H1 (cell line): Measurements from ENCODE around the gene AFAP1L2. TPM values are rescaled to one million over a fixed set of nuclear protein-coding genes. Genes with fewer than 3 reads are reported as not detected.

Experiments
- CTCF ChIA-PET: fragments of 300-600 bp; sonication (Branson Sonifier 250); formaldehyde crosslinking; loops from one replicate; lab custom pipeline; 2021; ENCODE audit not compliant: partially characterized antibody; lab: Charles Lee
- POLR2A ChIA-PET: fragments of 300-600 bp; sonication (Branson Sonifier 250); formaldehyde crosslinking; loops from one replicate; lab custom pipeline; 2021; ENCODE audit warnings: inconsistent platforms; ENCODE audit not compliant: partially characterized antibody; lab: Charles Lee
- DNase-seq, 2 experiments: peaks; one replicate each; pipeline versions ENCODE4 v3.0.0 to v3.0.0-alpha.2; 2010 to 2022; ENCODE audit warnings: low spot score in 2 of 2, low read depth in 1 of 2, mixed read lengths in 1 of 2
- FAIRE-seq: peaks from 2 replicates; lab custom pipeline; 2011; peaks lifted over from hg19 to GRCh38; lab: Jason Lieb, UNC
- H2AFZ ChIP-seq: 2 replicates; pipeline ENCODE4 v1.8.1; 2012; ENCODE audit warnings: low read length, inconsistent platforms
- H2AK5ac ChIP-seq: 2 replicates; pipeline ENCODE4 v1.6.1; 2013; ENCODE audit warnings: low read depth, low read length
- H2BK120ac ChIP-seq: replicated peaks from 2 replicates; pipeline ENCODE3; 2013; ENCODE audit warnings: low read depth, low read length, inconsistent platforms
- H2BK12ac ChIP-seq: 2 replicates; pipeline ENCODE4 v1.6.1; 2013; ENCODE audit warnings: low read depth, low read length
- H2BK15ac ChIP-seq: 2 replicates; pipeline ENCODE4 v1.6.1; 2013; ENCODE audit warnings: low read length
- H2BK20ac ChIP-seq: 2 replicates; pipeline ENCODE4 v1.6.1; 2013; ENCODE audit warnings: low read length
- H2BK5ac ChIP-seq: 2 replicates; pipeline ENCODE4 v1.6.1; 2013; ENCODE audit warnings: low read depth, low read length
- H3K14ac ChIP-seq: 2 replicates; pipeline ENCODE4 v1.6.1; 2013; ENCODE audit warnings: inconsistent platforms; ENCODE audit not compliant: insufficient read length
- H3K18ac ChIP-seq: 2 replicates; pipeline ENCODE4 v1.6.1; 2013; ENCODE audit warnings: low read length; ENCODE audit errors: extremely low read depth
- H3K23ac ChIP-seq: 2 replicates; pipeline ENCODE4 v1.6.1; 2013; ENCODE audit warnings: inconsistent platforms; ENCODE audit not compliant: insufficient read length
- H3K23me2 ChIP-seq: 2 replicates; pipeline ENCODE4 v1.6.1; 2013; ENCODE audit warnings: low read depth, low read length
- H3K27ac ChIP-seq: 2 replicates; pipeline ENCODE4 v1.6.1; 2011; ENCODE audit warnings: low read depth, low read length, inconsistent platforms
- H3K27me3 ChIP-seq, 4 experiments: replicated peaks in 1 of 4; 1 replicate in 1 of 4; 2 replicates in 3 of 4; pipeline versions ENCODE4 v1.6.1 to v1.8.1; 2011 to 2013; ENCODE audit warnings: low read length in 3 of 4, mild to moderate bottlenecking in 3 of 4, inconsistent platforms in 2 of 4, mixed read lengths in 2 of 4, moderate library complexity in 1 of 4; ENCODE audit not compliant: control insufficient read depth in 3 of 4, insufficient read depth in 3 of 4; ENCODE audit errors: extremely low read depth in 1 of 4
- H3K36me3 ChIP-seq, 4 experiments: 2 replicates each; pipeline versions ENCODE4 v1.6.1 to v1.8.1; 2011 to 2013; ENCODE audit warnings: mild to moderate bottlenecking in 4 of 4, low read length in 3 of 4, moderate library complexity in 2 of 4, control low read depth in 1 of 4, inconsistent platforms in 1 of 4; ENCODE audit not compliant: insufficient read depth in 4 of 4, control insufficient read depth in 2 of 4
- H3K4ac ChIP-seq: replicated peaks from 2 replicates; pipeline ENCODE3; 2013; ENCODE audit warnings: low read length, low read depth, mixed read lengths, inconsistent platforms; ENCODE audit not compliant: insufficient read length
- H3K4me1 ChIP-seq, 4 experiments: replicated peaks in 1 of 4; 1 replicate in 1 of 4; 2 replicates in 3 of 4; pipeline versions ENCODE4 v1.6.1 to v1.8.1; 2011 to 2013; ENCODE audit warnings: low read length in 3 of 4, inconsistent platforms in 2 of 4, mixed read lengths in 1 of 4; ENCODE audit not compliant: insufficient read depth in 4 of 4, control insufficient read depth in 3 of 4
- H3K4me2 ChIP-seq, 2 experiments: 2 replicates each; pipeline versions ENCODE4 v1.6.1 to v1.8.1; 2011 to 2013; ENCODE audit warnings: low read depth in 2 of 2, low read length in 2 of 2, control low read depth in 1 of 2, inconsistent platforms in 1 of 2, mild to moderate bottlenecking in 1 of 2; ENCODE audit not compliant: insufficient read depth in 1 of 2
- H3K4me3 ChIP-seq, 4 experiments: fragments of 200-600, 300-600 bp in 1 of 4; sonication (generic), shearing (Covaris generic), sonication (Bioruptor Twin) in 1 of 4; 2 replicates each; pipeline versions ENCODE4 v1.5.1 to v1.8.1; 2011 to 2016; ENCODE audit warnings: low read length in 4 of 4, low read depth in 3 of 4, control low read depth in 2 of 4, inconsistent platforms in 2 of 4, mild to moderate bottlenecking in 2 of 4, mixed read lengths in 1 of 4, moderate library complexity in 1 of 4; ENCODE audit not compliant: insufficient read depth in 2 of 4; ENCODE audit errors: extremely low read depth in 1 of 4
- H3K56ac ChIP-seq: replicated peaks from 2 replicates; pipeline ENCODE3; 2013; ENCODE audit warnings: low read depth, mild to moderate bottlenecking, mixed read lengths, low read length, inconsistent platforms; ENCODE audit not compliant: insufficient read length
- H3K79me1 ChIP-seq: 2 replicates; pipeline ENCODE4 v1.6.1; 2013; ENCODE audit warnings: low read depth, low read length, control low read depth
- H3K79me2 ChIP-seq, 2 experiments: 2 replicates each; pipeline versions ENCODE4 v1.6.1 to v1.8.1; 2012 to 2013; ENCODE audit warnings: low read length in 2 of 2, mild to moderate bottlenecking in 2 of 2, inconsistent platforms in 1 of 2; ENCODE audit not compliant: insufficient read depth in 2 of 2, control insufficient read depth in 1 of 2
- H3K9ac ChIP-seq, 4 experiments: replicated peaks in 1 of 4; 1 replicate in 1 of 4; 2 replicates in 3 of 4; pipeline versions ENCODE4 v1.6.1 to v1.8.1; 2011 to 2013; ENCODE audit warnings: low read depth in 3 of 4, low read length in 3 of 4, control low read depth in 2 of 4, mild to moderate bottlenecking in 2 of 4, moderate library complexity in 2 of 4, inconsistent platforms in 1 of 4; ENCODE audit errors: extremely low read depth in 1 of 4
- H3K9me3 ChIP-seq, 2 experiments: 2 replicates each; pipeline versions ENCODE4 v1.6.1 to v1.8.1; 2012 to 2013; ENCODE audit warnings: mild to moderate bottlenecking in 2 of 2, moderate library complexity in 2 of 2, control low read depth in 1 of 2, inconsistent platforms in 1 of 2, low read depth in 1 of 2, low read length in 1 of 2, mixed read lengths in 1 of 2; ENCODE audit not compliant: insufficient read depth in 2 of 2
- H4K20me1 ChIP-seq, 2 experiments: replicated peaks in 1 of 2; 2 replicates each; pipeline versions ENCODE3 to v1.8.1; 2011 to 2013; ENCODE audit warnings: inconsistent platforms in 2 of 2, low read length in 2 of 2, mild to moderate bottlenecking in 1 of 2; ENCODE audit not compliant: insufficient read depth in 2 of 2, control insufficient read depth in 1 of 2
- H4K5ac ChIP-seq: 2 replicates; pipeline ENCODE4 v1.6.1; 2013; ENCODE audit warnings: low read length, low read depth, mixed read lengths, inconsistent platforms; ENCODE audit not compliant: insufficient read length
- H4K8ac ChIP-seq: 2 replicates; pipeline ENCODE4 v1.8.0; 2013; ENCODE audit warnings: mild to moderate bottlenecking, moderate library complexity, low read length, inconsistent platforms; ENCODE audit not compliant: insufficient read depth; ENCODE audit errors: extremely low read depth
- H4K91ac ChIP-seq: replicated peaks from 2 replicates; pipeline ENCODE3; 2013; ENCODE audit warnings: low read length, mixed read lengths, inconsistent platforms; ENCODE audit not compliant: insufficient read length
- POU5F1 ChIP-seq: IDR thresholded peaks from 2 replicates; pipeline ENCODE4 v1.6.1; 2011; ENCODE audit warnings: low read depth, mild to moderate bottlenecking, low read length, moderate library complexity
- SIN3A ChIP-seq, 2 experiments: IDR thresholded peaks in 1 of 2; conservative IDR thresholded peaks in 1 of 2; 2 replicates each; pipeline ENCODE4 v1.6.1; 2011 to 2012; ENCODE audit warnings: low read length in 2 of 2, improper control_type of control experiment in 1 of 2, low read depth in 1 of 2, mild to moderate bottlenecking in 1 of 2
- SIRT6 ChIP-seq: IDR thresholded peaks from one replicate; pipeline ENCODE4 v1.7.1; 2012; ENCODE audit warnings: low read length, inconsistent platforms
- TBP ChIP-seq: IDR thresholded peaks from 2 replicates; pipeline ENCODE4 v1.6.1; 2011; ENCODE audit warnings: low read depth, low read length, improper control_type of control experiment
- WGBS, 2 experiments: shearing (Covaris generic) in 1 of 2; methylation state at CpG; one replicate each; pipeline versions ENCODE4 v1.1.6 to v1.1.7; 2013 to 2015; ENCODE audit warnings: low lambda C conversion rate in 2 of 2, mixed read lengths in 2 of 2, inconsistent platforms in 1 of 2, low coverage in 1 of 2, missing lambda C conversion rate in 1 of 2; ENCODE audit not compliant: insufficient replicate concordance in 2 of 2, insufficient coverage in 1 of 2, insufficient read length in 1 of 2; ENCODE audit errors: extremely low coverage in 1 of 2, missing lambda C conversion rate in 1 of 2; 5-methylcytosine and 5-hydroxymethylcytosine counted together
- polyA plus RNA-seq, 7 experiments: library from polyadenylated mRNA; depleted of rRNA in 3 of 7; stranded (reverse) in 5 of 7; unstranded in 2 of 7; fragments of >200 nt in 5 of 7; fragments of 200-250 nt in 2 of 7; gene quantifications; 1 replicate in 5 of 7; 2 replicates in 1 of 7; 4 replicates in 1 of 7; pipeline versions ENCODE4 v1.2.1 to v1.2.3, GENCODE V29; 2011 to 2013; ENCODE audit warnings: missing spikeins in 2 of 7, mixed read lengths in 2 of 7
- total RNA-seq: library from RNA; stranded (reverse); fragmentation: NEBNext Ultra II Directional; extraction: Animal tissue kit (Norgen Biotek cat#: 25700); gene quantifications from 2 replicates; pipeline ENCODE4 v1.2.1, GENCODE V29; 2021

Gene AFAP1L2
- total and polyA plus RNA-seq, 2 of the 8 experiments (the other 6 are each of a cell fraction or from before 2014, with no cell fraction given) = 3.9 to 6.4 TPM

- no peaks in the 10 kb centered on the region for H3K36me3 ChIP-seq
- H2BK120ac ChIP-seq = no peak overlapping the region
- H4K91ac ChIP-seq = no peak overlapping the region
- ChIA-PET CTCF (interaction anchor here (1.0 to 1.9 kb wide), 3 partner anchors 10 to 461 kb away, joined by 3 to 7 read pairs (median 4); no protein-coding TSS in a partner anchor), POLR2A (no interaction called here)
- no peak overlapping the region for H3K27ac ChIP-seq
- H2BK15ac ChIP-seq = no peak overlapping the region
- no peak overlapping the region for H4K5ac ChIP-seq
- H2BK5ac ChIP-seq = no peak overlapping the region
- no peak for TF ChIP-seq POU5F1
- no peak for TF ChIP-seq SIRT6
- TF ChIP-seq TBP = no peak
- no peak for TF ChIP-seq SIN3A (conservative IDR thresholded peaks at IDR 0.05 in 1 of 2, IDR thresholded peaks at IDR 0.05 in 1 of 2; ENCODE audit: low read depth in 1 of 2, low read length in 2 of 2)
- H3K4ac ChIP-seq = no peak overlapping the region
- H3K79me2 ChIP-seq = no peaks in the 10 kb centered on the region
- H3K23me2 ChIP-seq = no peaks in the 10 kb centered on the region
- no peak overlapping the region for H3K56ac ChIP-seq
- no peak for FAIRE-seq
- no peak overlapping the region for H2BK20ac ChIP-seq
- no peaks in the 10 kb centered on the region for H4K20me1 ChIP-seq
- no peak overlapping the region for H2AFZ ChIP-seq
- H3K79me1 ChIP-seq = no peaks in the 10 kb centered on the region; the same call in 1 of the 2 replicates
- no peak overlapping the region for H2BK12ac ChIP-seq
- H3K14ac ChIP-seq = no peak overlapping the region
- no peak overlapping the region for H3K23ac ChIP-seq
- H3K4me3 ChIP-seq = no peak overlapping the region
- no peaks in the 10 kb centered on the region for H3K9me3 ChIP-seq
- H3K27me3 ChIP-seq = no peaks in the 10 kb centered on the region
- H3K4me2 ChIP-seq = no peak overlapping the region
- no peak for DNase-seq
- 97% methylated on average over 10 of the region's 10 CpGs; no CpG with 5 or more reads in 1 of the 2 experiments for WGBS, 2 experiments
- H3K18ac ChIP-seq = no peak overlapping the region
- H3K9ac ChIP-seq = no peak overlapping the region
- no peak overlapping the region for H2AK5ac ChIP-seq
- H3K4me1 ChIP-seq = no peaks in the 10 kb centered on the region
- H4K8ac ChIP-seq = no peak overlapping the region
Measured at GRCh38 chr10:114259824-114260223, 144.5 kb downstream of the AFAP1L2 start.
